ENCODE results near the gene UBXN10. TPM values are rescaled to one million over a fixed set of nuclear protein-coding genes. Genes with fewer than 3 reads are reported as not detected.

Gene UBXN10
- under 1 TPM; 0.16 to 0.68 (median 0.52) TPM for total RNA-seq

GRCh38 chr1:20185834-20186782, at the start of gene UBXN10, which contains the start of gene PLA2G2C:
UBXN10 (plus strand) TSS chr1:20186096; CDS start chr1:20190562, 4,466 bp downstream.
PLA2G2C (minus strand) TSS chr1:20186518; CDS start chr1:20177363, 9,155 bp downstream.
- TF ChIP-seq CTCF (IDR thresholded peaks at IDR 0.05; ENCODE audit: low read depth) = no peak

GRCh38 chr1:20136249-20136648, 49.6 kb upstream of the UBXN10 start:
- TF ChIP-seq CTCF (IDR thresholded peaks at IDR 0.05; ENCODE audit: low read depth) = no peak

GRCh38 chr1:20137055-20137454, 48.8 kb upstream of the UBXN10 start:
- TF ChIP-seq CTCF (IDR thresholded peaks at IDR 0.05; ENCODE audit: low read depth) = no peak

GRCh38 chr1:20137604-20138003, 48.3 kb upstream of the UBXN10 start:
- TF ChIP-seq CTCF (IDR thresholded peaks at IDR 0.05; ENCODE audit: low read depth) = no peak

- no peak for TF ChIP-seq CTCF (IDR thresholded peaks at IDR 0.05; ENCODE audit: low read depth)
These were observed 47.5 kb upstream of the UBXN10 start for GRCh38 chr1:20138346-20138745.

- TF ChIP-seq CTCF (IDR thresholded peaks at IDR 0.05; ENCODE audit: low read depth) = no peak
These were observed 46.8 kb upstream of the UBXN10 start, which contains the start of gene PLA2G2F for GRCh38 chr1:20138961-20139550. PLA2G2F (plus strand) TSS chr1:20139323; CDS start chr1:20139428, 105 bp downstream.

All from subcutaneous adipose tissue (tissue), 4 donors.